ENCODE data around the gene ZC3H13. TPM values are rescaled to one million over a fixed set of nuclear protein-coding genes. Genes with fewer than 3 reads are reported as not detected.

Gene ZC3H13
- total and polyA plus RNA-seq, 12 donors, result 11.2 to 43.9 (median 24.5) TPM

GRCh38 chr13:46025157-46025556, 27.4 kb downstream of the ZC3H13 start:
- intact Hi-C loops (cut with DNase I), result no loop called here
- Histone ChIP-seq H3K4me1 (replicated peaks in 1 of 2) (no peaks in the 10 kb centered on the region), H3K9me3 (replicated peaks in 1 of 3) (no peaks in the 10 kb centered on the region), H3K27ac (no peak overlapping the region), H3K27me3 (no peaks in the 10 kb centered on the region), H3K4me3 (no peak overlapping the region), H3K36me3 (replicated peaks in 1 of 2) (no peaks in the 10 kb centered on the region)
- 96 to 100% (median 99%) methylated on average over 4 of the region's 4 CpGs for WGBS, 4 donors
- TF ChIP-seq POLR2A (IDR thresholded peaks at IDR 0.05) (no peak), CTCF (IDR thresholded peaks at IDR 0.05) (no peak)
- DNase-seq, result no peak

- intact Hi-C loops (cut with DNase I), result no loop called here
- Histone ChIP-seq H3K9me3 (replicated peaks in 1 of 3) (no peaks in the 10 kb centered on the region), H3K36me3 (replicated peaks in 1 of 2) (peaks cover 0 to 22% of the 10 kb centered on the region in 2 donors), H3K4me3 (no peak overlapping the region), H3K27ac (no peak overlapping the region), H3K4me1 (replicated peaks in 1 of 2) (no peaks in the 10 kb centered on the region), H3K27me3 (no peaks in the 10 kb centered on the region)
- TF ChIP-seq POLR2A (IDR thresholded peaks at IDR 0.05), result no peak
- TF ChIP-seq CTCF (IDR thresholded peaks at IDR 0.05), result no peak
- no peak for DNase-seq
- 90 to 97% (median 93%) methylated on average over 2 of the region's 2 CpGs for WGBS, 4 donors
These were observed 30.1 kb downstream of the ZC3H13 start for GRCh38 chr13:46022481-46022880.

- intact Hi-C loops (cut with DNase I), result no loop called here
These were observed 36.3 kb downstream of the ZC3H13 start for GRCh38 chr13:46016216-46016615.

GRCh38 chr13:46015366-46015765, 37.2 kb downstream of the ZC3H13 start:
- intact Hi-C loops (cut with DNase I), result no loop called here
- no peaks in the 10 kb centered on the region for H3K9me3 ChIP-seq (replicated peaks in 1 of 3)
- H3K27me3 ChIP-seq, result no peaks in the 10 kb centered on the region
- peaks cover 0 to 38% of the 10 kb centered on the region in 2 donors for H3K36me3 ChIP-seq (replicated peaks in 1 of 2)
- 78 to 87% (median 84%) methylated on average over 3 of the region's 3 CpGs for WGBS, 4 donors
- H3K4me3 ChIP-seq, result no peak overlapping the region
- no peak for TF ChIP-seq CTCF (IDR thresholded peaks at IDR 0.05)
- no peak for TF ChIP-seq POLR2A (IDR thresholded peaks at IDR 0.05)
- H3K4me1 ChIP-seq (replicated peaks in 1 of 2), result no peaks in the 10 kb centered on the region
- H3K27ac ChIP-seq, result no peak overlapping the region
- no peak for DNase-seq

More at GRCh38 chr13:46016216-46016615, 36.3 kb downstream of the ZC3H13 start:
- Histone ChIP-seq H3K27me3 (no peaks in the 10 kb centered on the region), H3K4me3 (no peak overlapping the region), H3K36me3 (replicated peaks in 1 of 2) (peaks cover 0 to 34% of the 10 kb centered on the region in 2 donors), H3K4me1 (replicated peaks in 1 of 2) (no peaks in the 10 kb centered on the region), H3K9me3 (replicated peaks in 1 of 3) (no peaks in the 10 kb centered on the region), H3K27ac (no peak overlapping the region)
- TF ChIP-seq POLR2A (IDR thresholded peaks at IDR 0.05) (no peak), CTCF (IDR thresholded peaks at IDR 0.05) (no peak)
- DNase-seq, result no peak

Data from adrenal gland (tissue), 12 donors.